ENCODE results near the gene RARS2.

- no peak for TF ChIP-seq CTCF (conservative IDR thresholded peaks at IDR 0.05 in 1 of 2, IDR thresholded peaks at IDR 0.05 in 1 of 2; ENCODE audit: extremely low read depth in 1 of 2, insufficient read depth in 1 of 2, low read depth in 1 of 2, low read length in 2 of 2)
- no peak for TF ChIP-seq EZH2 (IDR thresholded peaks at IDR 0.05; ENCODE audit: borderline replicate concordance, low read length)
Observed at GRCh38 chr6:87529221-87529620, 60.6 kb downstream of the RARS2 start.

Measured in mammary epithelial cell (primary cell).